ENCODE data around the gene KLF18.
"Not testable (repeated sequence)": the region's sequence is repeated elsewhere in the genome, so short reads cannot be mapped to it uniquely, and the experiment has no call there.

KLF18 gene

GRCh38 chr1:44141531-44141930 is at the start of gene KLF18:
Gene KLF18 (minus strand): TSS chr1:44141631. CDS start chr1:44141631, 0 bp downstream.
- DNase-seq (ENCODE audit: low read depth in 2 of 2, low spot score in 1 of 2), result no peak

DNA sequence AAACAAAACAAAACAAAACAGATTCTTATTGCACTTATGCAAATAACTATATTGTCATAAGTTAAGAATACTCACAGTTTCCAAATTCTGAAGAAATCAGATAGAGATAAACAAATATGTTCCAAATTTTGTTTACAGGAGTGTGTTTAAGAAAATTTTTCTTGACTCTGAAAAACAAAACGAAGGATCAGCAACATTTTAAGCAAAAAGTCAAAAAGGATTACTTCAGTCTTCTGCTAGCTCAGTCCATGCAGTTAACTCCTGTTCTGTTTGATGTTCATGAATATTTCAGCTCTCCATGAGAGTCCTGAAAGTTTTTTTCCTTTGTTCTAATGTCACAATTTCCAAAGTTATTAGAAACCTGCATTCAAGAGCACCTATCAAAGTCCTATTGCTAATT is 33.2 kb upstream of the KLF18 start:
- DNase-seq (ENCODE audit: low read depth in 2 of 2, low spot score in 1 of 2), result no peak

GRCh38 chr1:44170281-44170823 is 28.9 kb upstream of the KLF18 start:
- DNase-seq (ENCODE audit: low read depth in 2 of 2, low spot score in 1 of 2), result no peak

- DNase-seq (ENCODE audit: low read depth in 2 of 2, low spot score in 1 of 2), result no peak
These were observed 27.2 kb upstream of the KLF18 start for GRCh38 chr1:44168520-44169098.

GRCh38 chr1:44161546-44161945 is 20.1 kb upstream of the KLF18 start:
- no peak for DNase-seq (ENCODE audit: low read depth in 2 of 2, low spot score in 1 of 2)

- DNase-seq (ENCODE audit: low read depth in 2 of 2, low spot score in 1 of 2), result no peak
These were observed 17.4 kb upstream of the KLF18 start for GRCh38 chr1:44158871-44159270.

GRCh38 chr1:44157903-44158302 is 16.5 kb upstream of the KLF18 start:
- DNase-seq (ENCODE audit: low read depth in 2 of 2, low spot score in 1 of 2), result no peak

- DNase-seq (ENCODE audit: low read depth in 2 of 2, low spot score in 1 of 2), result no peak
These were observed 12.6 kb upstream of the KLF18 start for GRCh38 chr1:44154049-44154448.

DNA sequence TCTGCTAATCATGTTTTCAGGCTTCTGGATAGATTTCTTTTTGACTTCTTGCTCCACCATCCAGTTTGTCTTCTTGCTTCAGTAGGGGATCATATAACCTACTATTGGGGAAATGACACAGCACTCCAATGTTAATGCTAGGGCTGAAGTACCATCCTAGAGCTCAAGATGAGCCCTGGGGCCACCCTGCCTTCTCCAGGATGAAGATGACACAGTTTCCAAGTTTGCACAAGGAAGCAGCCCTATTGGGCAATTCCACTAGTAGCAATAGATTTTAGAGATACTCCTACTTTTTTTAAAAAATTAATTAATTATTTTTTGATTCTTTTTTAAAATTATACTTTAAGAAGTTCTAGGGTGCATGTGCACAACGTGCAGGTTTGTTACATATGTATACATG is 11.3 kb upstream of the KLF18 start:
- DNase-seq (ENCODE audit: low read depth in 2 of 2, low spot score in 1 of 2), result no peak

- DNase-seq (ENCODE audit: low read depth in 2 of 2, low spot score in 1 of 2), result no peak
These were observed 10.4 kb upstream of the KLF18 start for GRCh38 chr1:44151808-44152207.

GRCh38 chr1:44151332-44151731 is 9.9 kb upstream of the KLF18 start:
- DNase-seq (ENCODE audit: low read depth in 2 of 2, low spot score in 1 of 2), result no peak

- DNase-seq (ENCODE audit: low read depth in 2 of 2, low spot score in 1 of 2), result no peak
These were observed 6.2 kb upstream of the KLF18 start for GRCh38 chr1:44147582-44147981.

GRCh38 chr1:44146536-44147361 is 5.3 kb upstream of the KLF18 start:
- no peak for DNase-seq (ENCODE audit: low read depth in 2 of 2, low spot score in 1 of 2)

DNA sequence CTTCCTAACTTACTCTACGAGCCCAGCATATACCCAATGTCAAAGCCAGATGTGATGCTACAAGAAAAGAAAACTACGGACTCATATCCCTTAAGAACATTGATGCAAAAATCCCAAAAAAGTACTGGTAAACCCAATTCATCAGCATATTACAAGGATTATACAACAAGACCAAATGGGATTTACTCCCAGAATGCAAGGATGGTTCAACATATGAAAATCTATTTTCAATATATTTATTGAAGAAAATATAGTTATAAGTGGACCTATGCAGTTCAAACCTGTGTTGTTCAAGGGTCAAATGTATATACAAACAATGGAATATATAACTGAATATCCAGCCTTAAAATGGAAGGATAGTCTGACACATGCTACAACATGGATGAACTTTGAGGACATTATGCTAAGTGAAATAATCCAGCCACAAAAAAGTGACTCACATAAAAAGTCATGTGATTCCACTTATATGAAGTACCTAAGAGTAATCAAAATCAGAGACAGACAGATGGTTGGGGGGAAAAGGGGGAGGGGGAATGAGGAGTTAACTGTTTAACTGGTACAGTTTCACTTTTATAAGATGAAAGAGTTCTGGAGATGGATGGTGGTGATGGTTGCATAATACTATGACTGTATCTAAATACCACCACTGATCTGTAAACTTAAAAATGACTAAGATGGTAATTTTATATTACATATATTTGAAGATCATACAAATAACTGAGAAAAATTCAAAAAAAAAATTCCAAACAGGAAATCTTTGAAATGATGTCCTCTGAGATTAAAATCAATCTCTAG is 3.7 kb upstream of the KLF18 start:
- DNase-seq (ENCODE audit: low read depth in 2 of 2, low spot score in 1 of 2), result no peak

DNA sequence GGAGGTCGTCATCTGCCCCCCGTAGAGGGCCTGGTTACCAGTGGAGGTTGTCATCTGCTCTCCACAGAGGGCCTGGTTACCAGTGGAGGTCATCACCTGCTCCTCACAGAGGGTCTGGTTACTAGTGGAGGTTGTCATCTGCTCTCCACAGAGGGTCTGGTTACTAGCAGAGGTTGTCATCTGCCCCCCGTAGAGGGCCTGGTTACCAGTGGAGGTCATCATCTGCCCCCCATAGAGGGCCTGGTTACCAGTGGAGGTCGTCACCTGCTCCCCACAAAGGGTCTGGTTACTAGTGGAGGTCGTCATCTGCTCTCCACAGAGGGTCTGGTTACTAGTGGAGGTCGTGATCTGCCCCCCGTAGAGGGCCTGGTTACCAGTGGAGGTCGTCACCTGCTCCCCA is 1.9 kb downstream of the KLF18 start:
- DNase-seq (ENCODE audit: low read depth in 2 of 2, low spot score in 1 of 2), result not testable (repeated sequence)

GRCh38 chr1:44138239-44138638 is 3.2 kb downstream of the KLF18 start:
- DNase-seq (ENCODE audit: low read depth in 2 of 2, low spot score in 1 of 2), result no peak

GRCh38 chr1:44135886-44136285 is 5.5 kb downstream of the KLF18 start:
- no peak for DNase-seq (ENCODE audit: low read depth in 2 of 2, low spot score in 1 of 2)

DNA sequence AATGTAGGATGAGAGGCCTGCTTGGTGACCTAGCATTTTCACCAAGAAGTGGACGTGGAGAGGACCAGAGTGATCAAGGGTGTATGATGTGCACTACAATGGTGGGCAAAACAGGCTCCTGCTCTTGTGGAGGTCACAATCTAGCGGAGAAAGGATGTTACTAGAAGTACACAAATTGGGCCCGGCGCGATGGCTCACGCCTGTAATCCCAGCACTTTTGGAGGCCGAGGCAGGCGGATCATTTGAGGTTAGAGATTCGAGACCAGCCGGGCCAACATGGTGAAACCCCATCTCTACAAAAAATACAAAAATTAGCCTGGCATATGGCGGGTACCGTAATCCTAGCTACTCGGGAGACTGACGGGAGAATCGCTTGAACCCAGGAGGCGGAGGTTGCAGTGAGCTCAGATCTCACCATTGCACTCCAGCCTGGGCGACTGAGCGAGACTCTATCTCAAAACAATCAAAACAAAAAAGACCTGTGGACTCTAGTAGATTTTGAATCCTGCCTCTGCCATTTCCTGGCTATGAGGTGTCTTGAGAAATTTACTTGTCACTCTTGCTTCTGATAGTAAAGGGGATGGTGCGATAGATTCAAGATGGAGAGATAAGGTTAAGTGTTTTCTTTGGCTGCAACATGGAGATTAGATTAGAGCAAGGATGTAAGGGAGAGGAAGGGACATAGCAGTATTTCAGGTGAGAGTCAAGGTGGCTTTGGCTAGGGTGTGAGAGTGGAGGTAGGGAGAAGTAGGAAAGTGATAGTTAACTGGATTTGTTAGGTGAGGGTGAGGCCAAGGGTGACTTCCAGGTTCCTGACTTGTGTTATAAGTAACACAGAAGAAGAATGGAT is 7.1 kb downstream of the KLF18 start:
- DNase-seq (ENCODE audit: low read depth in 2 of 2, low spot score in 1 of 2), result no peak

GRCh38 chr1:44131411-44131810 is 10.0 kb downstream of the KLF18 start:
- DNase-seq (ENCODE audit: low read depth in 2 of 2, low spot score in 1 of 2), result no peak

GRCh38 chr1:44129616-44130500 is 11.6 kb downstream of the KLF18 start:
- DNase-seq (ENCODE audit: low read depth in 2 of 2, low spot score in 1 of 2), result no peak
